BE2C (cell line): ENCODE data around the gene CAPN11.

Source experiments
- DNase-seq: peaks from one replicate; pipeline ENCODE4 v3.0.0-alpha.2; 2020
- H3K27me3 ChIP-seq: fragments of 250-450 bp; sonication (Bioruptor Pico); 2 replicates; pipeline ENCODE4 v1.5.1; 2020; ENCODE audit warnings: mild to moderate bottlenecking
- H3K36me3 ChIP-seq: fragments of 250-450 bp; sonication (Bioruptor Pico); 2 replicates; pipeline ENCODE4 v1.5.1; 2020; ENCODE audit warnings: mild to moderate bottlenecking
- H3K4me1 ChIP-seq: fragments of 250-450 bp; sonication (Bioruptor Pico); 2 replicates; pipeline ENCODE4 v1.5.1; 2020
- H3K4me3 ChIP-seq: 2 replicates; pipeline ENCODE4 v1.5.1; 2011; ENCODE audit warnings: low read depth, low read length
- H3K9me3 ChIP-seq: fragments of 250-450 bp; sonication (Bioruptor Pico); 2 replicates; pipeline ENCODE4 v1.5.1; 2020
- TF ChIP-seq, protein P1 (sequence below): IDR thresholded peaks from 2 replicates; pipeline ENCODE4 v1.5.1; 2012; ENCODE audit warnings: mild to moderate bottlenecking, low read depth, low read length

The CAPN11 gene

GRCh38 chr6:44214307-44214706, 55.7 kb downstream of the CAPN11 start:
- Histone ChIP-seq H3K4me1 (peaks cover 15% of the 10 kb centered on the region; the same call in 1 of the 2 replicates), H3K36me3 (no peaks in the 10 kb centered on the region), H3K9me3 (no peaks in the 10 kb centered on the region), H3K27me3 (no peaks in the 10 kb centered on the region), H3K4me3 (no peak overlapping the region)
- no peak for DNase-seq
- TF ChIP-seq, protein P1, sequence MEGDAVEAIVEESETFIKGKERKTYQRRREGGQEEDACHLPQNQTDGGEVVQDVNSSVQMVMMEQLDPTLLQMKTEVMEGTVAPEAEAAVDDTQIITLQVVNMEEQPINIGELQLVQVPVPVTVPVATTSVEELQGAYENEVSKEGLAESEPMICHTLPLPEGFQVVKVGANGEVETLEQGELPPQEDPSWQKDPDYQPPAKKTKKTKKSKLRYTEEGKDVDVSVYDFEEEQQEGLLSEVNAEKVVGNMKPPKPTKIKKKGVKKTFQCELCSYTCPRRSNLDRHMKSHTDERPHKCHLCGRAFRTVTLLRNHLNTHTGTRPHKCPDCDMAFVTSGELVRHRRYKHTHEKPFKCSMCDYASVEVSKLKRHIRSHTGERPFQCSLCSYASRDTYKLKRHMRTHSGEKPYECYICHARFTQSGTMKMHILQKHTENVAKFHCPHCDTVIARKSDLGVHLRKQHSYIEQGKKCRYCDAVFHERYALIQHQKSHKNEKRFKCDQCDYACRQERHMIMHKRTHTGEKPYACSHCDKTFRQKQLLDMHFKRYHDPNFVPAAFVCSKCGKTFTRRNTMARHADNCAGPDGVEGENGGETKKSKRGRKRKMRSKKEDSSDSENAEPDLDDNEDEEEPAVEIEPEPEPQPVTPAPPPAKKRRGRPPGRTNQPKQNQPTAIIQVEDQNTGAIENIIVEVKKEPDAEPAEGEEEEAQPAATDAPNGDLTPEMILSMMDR = no peak

- Histone ChIP-seq H3K4me1 (peaks cover 22% of the 10 kb centered on the region), H3K27me3 (no peaks in the 10 kb centered on the region), H3K4me3 (no peak within 1 kb of the TSS), H3K36me3 (no peaks in the 10 kb centered on the region), H3K9me3 (no peaks in the 10 kb centered on the region)
- TF ChIP-seq, protein P1 = no peak
- no peak for DNase-seq
Observed at GRCh38 chr6:44216677-44217331, 58.2 kb downstream of the CAPN11 start, which contains the start of gene MYMX. TSS of gene MYMX (plus strand) at chr6:44216926. CDS start at chr6:44217472, 546 bp downstream.

DNA sequence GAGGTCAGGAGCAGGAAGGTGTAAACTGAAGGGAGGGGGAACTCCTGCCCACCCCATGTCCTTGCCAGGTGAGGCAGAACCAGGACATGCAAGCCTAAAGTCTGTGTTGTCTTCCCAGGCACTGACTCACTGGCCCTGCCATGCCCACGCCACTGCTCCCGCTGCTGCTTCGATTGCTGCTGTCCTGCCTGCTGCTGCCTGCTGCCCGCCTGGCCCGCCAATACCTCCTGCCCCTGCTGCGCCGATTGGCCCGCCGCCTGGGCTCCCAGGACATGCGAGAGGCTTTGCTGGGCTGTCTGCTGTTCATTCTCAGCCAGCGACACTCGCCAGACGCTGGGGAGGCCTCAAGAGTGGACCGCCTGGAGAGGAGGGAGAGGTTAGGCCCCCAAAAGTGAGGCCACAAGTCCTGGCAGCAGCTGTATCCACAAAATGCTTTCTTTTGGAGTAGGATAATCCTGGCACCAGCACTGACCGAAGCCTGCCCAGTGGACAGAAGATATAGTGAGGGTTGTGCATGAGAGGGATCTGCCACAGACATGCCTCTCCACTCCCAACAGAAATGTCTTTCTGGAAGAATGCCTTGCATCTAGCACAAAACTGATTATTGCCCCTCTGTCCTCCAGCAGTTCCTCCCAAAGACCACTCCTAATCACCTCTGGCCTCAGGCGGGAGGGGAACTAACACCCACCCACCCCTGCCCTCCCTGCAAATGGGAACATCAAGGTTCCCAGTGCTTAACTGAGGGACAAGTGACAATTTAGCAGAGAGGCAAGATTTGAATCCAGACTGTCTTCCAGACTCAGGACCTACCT, 58.9 kb downstream of the CAPN11 start:
- peak; percentile 34 for DNase-seq
- Histone ChIP-seq H3K4me3 (no peak overlapping the region), H3K4me1 (peaks cover 24% of the 10 kb centered on the region), H3K27me3 (no peaks in the 10 kb centered on the region), H3K36me3 (no peaks in the 10 kb centered on the region), H3K9me3 (no peaks in the 10 kb centered on the region)
- TF ChIP-seq, protein P1 = no peak

DNA sequence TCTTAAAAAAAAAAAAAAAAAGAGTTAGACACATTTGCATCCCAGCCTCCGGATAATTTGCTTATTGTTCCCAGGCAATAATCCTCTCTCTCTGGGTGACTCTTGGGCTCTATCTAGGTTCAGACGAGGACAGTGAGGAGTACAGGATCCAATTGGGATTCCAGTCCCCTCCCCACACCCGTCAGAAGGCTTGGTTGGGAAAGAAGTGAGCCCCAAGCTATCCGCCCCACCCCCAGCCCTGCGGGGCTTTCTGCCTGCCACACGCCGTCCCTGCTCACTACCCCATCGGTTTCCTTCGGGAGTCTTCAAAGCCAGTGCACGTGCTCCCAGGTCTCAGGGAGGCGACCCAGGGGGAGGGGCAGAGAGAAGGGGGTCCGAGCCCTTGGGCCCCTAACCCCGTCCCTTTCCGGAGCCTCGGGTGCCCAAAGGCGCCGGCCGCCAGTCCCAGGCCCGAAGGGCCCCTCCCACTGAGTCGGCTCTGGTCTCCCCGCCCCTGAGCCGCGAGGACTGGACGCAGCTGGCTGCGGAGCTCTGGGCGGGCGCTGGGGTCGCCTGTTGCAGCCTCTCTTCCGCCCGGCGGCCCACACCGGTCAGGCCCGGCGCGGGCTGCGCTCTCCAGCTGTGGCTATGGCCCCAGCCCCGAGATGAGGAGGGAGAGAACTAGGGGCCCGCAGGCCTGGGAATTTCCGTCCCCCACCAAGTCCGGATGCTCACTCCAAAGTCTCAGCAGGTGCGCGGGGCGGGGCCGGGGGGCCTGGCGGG, 60.6 kb downstream of the CAPN11 start:
- Histone ChIP-seq H3K4me1 (peaks cover 29% of the 10 kb centered on the region), H3K36me3 (no peaks in the 10 kb centered on the region), H3K27me3 (no peaks in the 10 kb centered on the region), H3K9me3 (no peaks in the 10 kb centered on the region), H3K4me3 (peak overlapping the region; percentile 56)
- peak; percentile 91 for DNase-seq
- TF ChIP-seq, protein P1 = no peak

GRCh38 chr6:44219815-44220784, 61.5 kb downstream of the CAPN11 start:
- TF ChIP-seq, protein P1 = no peak
- Histone ChIP-seq H3K27me3 (no peaks in the 10 kb centered on the region), H3K36me3 (no peaks in the 10 kb centered on the region), H3K4me3 (peak overlapping the region; percentile 56), H3K9me3 (no peaks in the 10 kb centered on the region), H3K4me1 (peaks cover 29% of the 10 kb centered on the region)
- no peak for DNase-seq
